Loucy (cell line): ENCODE measurements around the gene CRABP2.

Source experiments
- EZH2phosphoT487 ChIP-seq: fragments of 200-600 bp; IDR thresholded peaks from 2 replicates; pipeline ENCODE4 v1.6.1; 2018; ENCODE audit warnings: antibody characterized with exemption, mild to moderate bottlenecking, moderate library complexity, borderline replicate concordance
- TF ChIP-seq, protein P1 (sequence below): fragments of 200-600 bp; sonication (generic); conservative IDR thresholded peaks from 2 replicates; pipeline ENCODE4 v1.5.1; 2014; ENCODE audit warnings: mild to moderate bottlenecking, antibody characterized with exemption, low read length

DNA sequence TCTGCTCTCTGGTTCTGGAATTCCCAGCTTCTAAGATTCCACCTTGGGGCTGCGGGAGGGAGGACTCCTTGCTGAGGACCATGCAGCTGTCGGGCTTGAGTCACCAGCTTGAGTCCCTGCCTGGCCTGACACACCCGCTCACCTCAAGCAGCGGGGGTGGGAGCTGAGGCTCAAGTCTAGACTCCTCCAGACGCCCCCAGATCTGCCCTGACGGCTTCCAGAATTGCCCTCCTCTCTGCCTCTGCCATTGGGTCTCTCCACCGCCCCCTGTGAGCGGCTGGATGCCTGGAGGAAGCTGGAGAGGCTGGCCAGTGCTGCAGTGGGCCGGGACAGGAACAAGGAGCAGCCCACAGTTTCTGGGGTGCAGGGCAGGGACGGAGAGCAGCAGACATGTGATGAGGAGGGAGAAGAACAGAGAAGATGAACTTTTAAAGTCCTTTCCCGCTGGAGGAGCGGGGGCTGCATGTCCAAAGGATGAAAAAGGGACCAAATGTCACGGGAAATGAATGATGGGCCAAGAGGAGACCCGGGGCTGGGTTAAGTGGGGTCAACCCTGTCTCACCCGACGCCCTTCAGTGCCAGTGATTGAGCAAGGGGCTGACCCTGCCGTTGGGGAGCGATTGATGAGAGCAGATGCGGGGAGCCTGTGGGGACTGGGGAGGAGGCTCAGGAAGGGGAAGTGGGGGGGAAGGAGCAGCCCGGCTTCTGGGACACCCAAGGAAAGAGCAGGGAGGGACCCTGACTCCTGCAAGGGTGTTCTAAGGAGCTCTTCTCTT, 13.5 kb downstream of the CRABP2 start:
- TF ChIP-seq, protein P1, sequence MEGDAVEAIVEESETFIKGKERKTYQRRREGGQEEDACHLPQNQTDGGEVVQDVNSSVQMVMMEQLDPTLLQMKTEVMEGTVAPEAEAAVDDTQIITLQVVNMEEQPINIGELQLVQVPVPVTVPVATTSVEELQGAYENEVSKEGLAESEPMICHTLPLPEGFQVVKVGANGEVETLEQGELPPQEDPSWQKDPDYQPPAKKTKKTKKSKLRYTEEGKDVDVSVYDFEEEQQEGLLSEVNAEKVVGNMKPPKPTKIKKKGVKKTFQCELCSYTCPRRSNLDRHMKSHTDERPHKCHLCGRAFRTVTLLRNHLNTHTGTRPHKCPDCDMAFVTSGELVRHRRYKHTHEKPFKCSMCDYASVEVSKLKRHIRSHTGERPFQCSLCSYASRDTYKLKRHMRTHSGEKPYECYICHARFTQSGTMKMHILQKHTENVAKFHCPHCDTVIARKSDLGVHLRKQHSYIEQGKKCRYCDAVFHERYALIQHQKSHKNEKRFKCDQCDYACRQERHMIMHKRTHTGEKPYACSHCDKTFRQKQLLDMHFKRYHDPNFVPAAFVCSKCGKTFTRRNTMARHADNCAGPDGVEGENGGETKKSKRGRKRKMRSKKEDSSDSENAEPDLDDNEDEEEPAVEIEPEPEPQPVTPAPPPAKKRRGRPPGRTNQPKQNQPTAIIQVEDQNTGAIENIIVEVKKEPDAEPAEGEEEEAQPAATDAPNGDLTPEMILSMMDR = no peak
- no peak for TF ChIP-seq EZH2phosphoT487
